GM12874 (cell line): ENCODE measurements around the gene EXOC7.

Source experiments
- TF ChIP-seq, protein P1 (sequence below): IDR thresholded peaks from 2 replicates; pipeline ENCODE4 v1.5.1; 2011; ENCODE audit warnings: low read depth, mild to moderate bottlenecking, control low read depth, low read length, moderate library complexity; ENCODE audit not compliant: insufficient read depth

Gene EXOC7

DNA sequence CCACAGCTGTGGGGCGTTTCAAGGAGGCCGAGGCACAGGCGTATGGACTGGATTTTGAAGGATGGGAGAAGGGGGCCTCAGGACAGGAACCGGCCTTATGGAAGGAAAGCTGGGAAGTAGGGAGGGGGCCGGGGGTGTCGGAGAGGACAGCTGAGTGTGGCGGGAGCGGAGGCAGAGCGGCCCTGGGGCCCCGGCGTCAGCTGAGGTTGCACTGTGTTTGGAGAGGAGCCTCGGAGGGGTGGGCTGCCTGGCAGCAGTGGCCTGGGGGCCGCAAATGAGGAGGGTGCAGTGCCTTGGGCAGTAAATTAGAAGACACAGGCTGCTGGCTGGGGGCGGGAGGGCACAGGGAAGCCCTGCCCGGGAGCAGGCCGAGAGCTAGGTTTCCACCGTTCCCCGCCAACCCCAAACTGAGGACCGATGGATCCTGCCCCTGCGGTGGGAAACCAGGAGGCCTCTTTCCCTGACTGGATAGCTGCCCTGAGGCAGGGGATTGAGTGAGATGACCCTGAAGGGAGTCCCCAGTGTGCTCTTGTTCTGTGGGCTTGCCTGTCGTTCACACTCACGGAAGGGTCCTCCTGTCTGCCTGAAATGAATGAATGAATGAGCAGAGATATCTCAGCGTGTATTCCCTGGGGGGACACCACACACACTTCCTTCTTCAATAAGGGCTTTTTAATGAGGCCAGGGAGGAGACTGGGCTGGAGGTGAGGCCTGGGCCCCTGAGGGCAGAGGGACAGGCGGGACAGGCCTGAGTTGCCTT lies 19.0 kb upstream of the EXOC7 start:
- TF ChIP-seq, protein P1, sequence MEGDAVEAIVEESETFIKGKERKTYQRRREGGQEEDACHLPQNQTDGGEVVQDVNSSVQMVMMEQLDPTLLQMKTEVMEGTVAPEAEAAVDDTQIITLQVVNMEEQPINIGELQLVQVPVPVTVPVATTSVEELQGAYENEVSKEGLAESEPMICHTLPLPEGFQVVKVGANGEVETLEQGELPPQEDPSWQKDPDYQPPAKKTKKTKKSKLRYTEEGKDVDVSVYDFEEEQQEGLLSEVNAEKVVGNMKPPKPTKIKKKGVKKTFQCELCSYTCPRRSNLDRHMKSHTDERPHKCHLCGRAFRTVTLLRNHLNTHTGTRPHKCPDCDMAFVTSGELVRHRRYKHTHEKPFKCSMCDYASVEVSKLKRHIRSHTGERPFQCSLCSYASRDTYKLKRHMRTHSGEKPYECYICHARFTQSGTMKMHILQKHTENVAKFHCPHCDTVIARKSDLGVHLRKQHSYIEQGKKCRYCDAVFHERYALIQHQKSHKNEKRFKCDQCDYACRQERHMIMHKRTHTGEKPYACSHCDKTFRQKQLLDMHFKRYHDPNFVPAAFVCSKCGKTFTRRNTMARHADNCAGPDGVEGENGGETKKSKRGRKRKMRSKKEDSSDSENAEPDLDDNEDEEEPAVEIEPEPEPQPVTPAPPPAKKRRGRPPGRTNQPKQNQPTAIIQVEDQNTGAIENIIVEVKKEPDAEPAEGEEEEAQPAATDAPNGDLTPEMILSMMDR = no peak

DNA sequence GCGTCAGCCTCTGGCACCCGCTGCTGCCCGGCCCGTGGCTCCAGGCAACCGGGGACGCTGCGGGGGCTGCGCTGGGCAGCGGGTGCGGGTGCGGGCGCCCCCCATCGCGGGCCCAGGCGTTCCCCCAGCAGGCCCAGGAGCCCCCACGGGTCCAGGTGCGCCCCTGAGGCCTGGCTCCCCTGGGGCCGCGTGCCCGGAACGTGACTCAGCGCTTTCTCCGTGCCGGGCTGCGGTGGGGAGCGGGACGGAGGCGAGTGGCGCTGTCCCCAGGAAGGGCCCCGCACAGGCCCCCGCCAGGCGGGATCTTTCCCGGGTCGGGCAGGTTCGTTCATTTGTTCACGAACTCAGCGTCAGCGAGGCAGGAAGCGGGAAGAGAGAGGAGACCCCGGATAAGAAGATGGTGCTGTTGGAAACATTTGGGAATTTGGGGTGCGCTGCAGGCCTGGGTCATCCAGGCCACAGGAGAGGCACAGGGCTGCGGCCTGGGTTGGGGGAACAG lies 18.4 kb upstream of the EXOC7 start:
- TF ChIP-seq, protein P1 = no peak

DNA sequence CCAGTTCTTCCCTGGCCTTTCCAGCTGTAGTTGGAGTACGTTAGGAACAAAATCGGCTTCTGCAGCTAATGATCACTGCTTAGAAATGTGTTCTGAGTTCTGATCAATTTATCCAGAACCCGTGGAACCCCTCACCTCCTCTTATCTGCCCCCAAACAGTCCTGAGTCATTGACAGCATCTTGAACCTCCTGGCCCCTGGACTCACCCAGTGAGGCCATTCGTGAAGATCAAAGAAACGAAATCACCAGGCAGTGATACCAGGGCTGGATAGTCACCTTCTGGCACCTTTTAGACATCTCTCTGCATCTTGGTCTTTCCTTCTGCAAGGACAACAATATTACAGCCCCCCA lies 17.0 kb upstream of the EXOC7 start:
- TF ChIP-seq, protein P1 = no peak

DNA sequence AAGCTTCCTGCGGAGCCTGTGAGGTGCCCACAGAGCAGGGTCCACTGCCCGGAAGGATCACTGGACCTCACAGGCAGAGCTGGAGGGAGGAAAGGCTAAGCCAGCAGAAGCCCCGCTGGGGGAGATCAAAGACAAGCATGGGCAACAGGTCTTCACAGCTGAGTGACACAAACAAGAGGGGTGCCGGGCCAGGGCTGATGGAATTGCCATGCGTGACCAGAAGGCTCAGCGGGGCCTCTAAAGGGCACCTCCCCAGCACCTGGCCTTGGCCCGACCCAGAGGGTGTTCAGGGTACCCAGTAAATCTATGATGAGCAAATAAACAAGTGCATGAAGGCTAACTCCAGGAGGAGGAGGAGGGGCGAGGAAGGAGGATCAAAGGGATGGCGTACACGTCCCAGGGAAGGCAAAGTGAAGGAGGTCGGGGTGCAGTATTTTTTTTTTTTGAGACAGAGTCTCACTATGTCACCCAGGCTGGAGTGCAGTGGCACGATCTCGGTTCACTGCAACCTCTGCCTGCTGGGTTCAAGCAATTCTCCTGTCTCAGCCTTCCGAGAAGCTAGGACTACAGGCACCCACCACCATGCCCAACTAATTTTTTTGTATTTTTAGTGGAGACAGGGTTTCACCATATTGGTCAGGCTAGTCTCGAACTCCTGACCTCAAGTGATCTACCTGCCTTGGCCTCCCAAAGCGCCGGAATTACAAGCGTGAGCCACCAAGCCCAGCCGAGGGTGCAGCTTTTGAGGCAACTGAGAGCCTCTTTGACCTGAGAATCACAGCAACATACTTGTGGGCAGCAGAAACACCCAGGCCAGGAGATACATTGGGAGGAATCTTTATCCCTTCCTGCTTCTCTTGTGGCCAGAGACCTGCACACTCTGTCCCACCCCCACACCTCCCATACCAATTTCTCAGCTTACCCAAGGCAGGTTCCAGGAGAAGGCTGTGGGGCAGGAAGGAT lies 16.1 kb upstream of the EXOC7 start:
- TF ChIP-seq, protein P1 = no peak

DNA sequence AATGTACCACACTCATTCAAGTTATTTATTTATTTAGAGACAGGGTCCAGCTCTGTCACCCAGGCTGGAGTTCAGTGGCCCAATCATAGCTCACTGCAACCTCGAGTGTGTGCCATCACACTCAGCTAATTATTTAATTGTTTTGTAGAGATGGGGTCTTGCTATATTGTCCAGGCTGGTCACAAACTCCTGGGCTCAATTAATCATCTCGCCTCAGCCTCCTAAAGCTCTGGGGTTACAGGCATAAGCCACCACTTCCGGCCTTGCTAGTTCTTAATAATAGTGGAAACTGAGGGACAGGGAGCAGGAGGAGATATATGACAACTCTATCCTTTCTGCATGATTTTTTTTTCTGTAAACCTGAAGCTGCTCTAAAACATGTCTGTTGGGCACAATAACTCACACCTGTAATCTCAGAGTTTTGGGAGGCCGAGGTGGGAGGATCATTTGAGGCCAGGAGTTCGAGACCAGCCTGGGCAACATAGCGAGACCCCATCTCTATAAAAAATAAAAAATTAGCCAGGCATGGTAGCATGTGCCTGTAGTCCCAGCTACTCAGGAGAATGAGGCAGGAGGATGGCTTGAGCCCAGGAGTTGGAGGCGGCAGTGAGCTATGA lies 11.7 kb upstream of the EXOC7 start:
- TF ChIP-seq, protein P1 = no peak

DNA sequence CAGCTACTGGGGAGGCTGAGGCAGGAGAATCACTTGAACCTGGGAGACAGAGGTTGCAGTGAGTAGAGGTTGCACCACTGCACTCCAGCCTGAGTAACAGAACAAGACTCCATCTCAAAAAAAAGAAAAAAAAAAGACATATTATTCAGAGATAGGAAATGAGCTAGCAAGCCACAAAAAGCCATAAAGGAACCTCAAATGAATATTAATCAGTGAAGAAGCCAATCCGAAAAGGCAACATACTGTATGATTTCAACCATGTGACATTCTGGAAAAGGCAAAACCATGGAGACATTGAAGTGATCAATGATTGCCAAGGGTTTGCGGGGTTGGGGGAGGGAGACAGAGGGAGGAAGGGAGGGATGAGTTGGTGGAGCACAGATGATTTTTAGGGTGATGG lies 8.4 kb upstream of the EXOC7 start:
- TF ChIP-seq, protein P1 = no peak

DNA sequence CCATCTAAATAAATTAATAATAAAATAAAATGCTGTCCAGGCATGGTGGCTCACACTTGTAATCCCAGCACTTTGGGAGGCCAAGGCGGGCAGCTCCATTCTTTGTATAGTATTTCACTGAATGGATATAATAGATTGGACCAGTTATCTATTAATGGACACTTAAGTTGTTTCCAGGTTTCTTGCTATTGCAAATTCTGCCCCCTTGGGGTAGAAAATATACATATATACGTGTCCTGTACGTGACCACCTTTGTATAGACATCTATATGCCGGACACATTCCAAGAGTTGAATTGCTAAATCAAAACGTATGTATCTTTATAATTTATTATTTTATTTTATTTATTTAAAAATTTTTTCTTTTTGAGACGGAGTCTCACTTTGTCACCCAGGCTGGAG lies 3.9 kb upstream of the EXOC7 start:
- TF ChIP-seq, protein P1 = no peak
